Breast epithelium (tissue), 4 donors: ENCODE results near the gene C8A. TPM values are rescaled to one million over a fixed set of nuclear protein-coding genes. Genes with fewer than 3 reads are reported as not detected.
A peak's percentile ranks its signal among the peaks of the same experiment; 100 is the strongest.

ENCODE experiments used
- DNase-seq, 2 donors: peaks; one replicate each; pipeline ENCODE4 v3.0.0-alpha.2; 2019; ENCODE audit warnings: low spot score in 2 of 2
- H3K27ac ChIP-seq, 2 donors: fragments of 200-600 bp; sonication (generic) in 1 of 2; one replicate each; pipeline ENCODE4 v1.5.1; 2016 to 2019; ENCODE audit warnings: mild to moderate bottlenecking in 1 of 2
- H3K27me3 ChIP-seq, 2 donors: fragments of 200-600 bp; sonication (generic) in 1 of 2; one replicate each; pipeline versions ENCODE4 v1.5.1 to v1.6.0; 2017 to 2019; ENCODE audit warnings: control low read depth in 1 of 2, mild to moderate bottlenecking in 1 of 2
- H3K36me3 ChIP-seq: fragments of 200-600 bp; one replicate; pipeline ENCODE4 v1.5.1; 2019
- H3K4me1 ChIP-seq, 2 donors: fragments of 200-600 bp; sonication (generic); one replicate each; pipeline ENCODE4 v1.5.1; 2016 to 2019; ENCODE audit warnings: control low read depth in 1 of 2
- H3K4me3 ChIP-seq, 3 donors: fragments of 200-600 bp; sonication (generic); 1 replicate in 2 of 3; 2 replicates in 1 of 3; pipeline ENCODE4 v1.5.1; 2016 to 2019; ENCODE audit warnings: mild to moderate bottlenecking in 3 of 3, moderate library complexity in 2 of 3
- H3K9me3 ChIP-seq, 2 donors: fragments of 200-600 bp; sonication (generic) in 1 of 2; one replicate each; pipeline ENCODE4 v1.5.1; 2016 to 2019; ENCODE audit warnings: control low read depth in 1 of 2
- POLR2A ChIP-seq: fragments of 450-650 bp; IDR thresholded peaks from one replicate; pipeline ENCODE4 v1.6.1; 2016; ENCODE audit warnings: antibody characterized with exemption, mild to moderate bottlenecking, moderate library complexity
- POLR2AphosphoS5 ChIP-seq, 3 donors: sonication (generic); formaldehyde crosslinking; IDR thresholded peaks; one replicate each; pipeline ENCODE4 v1.6.1; 2017; ENCODE audit warnings: antibody characterized with exemption in 3 of 3
- intact Hi-C: fragments of 100-400 bp; cut with DNase I; formaldehyde crosslinking; loops from one replicate; pipeline ENCODE4 v1.15.1; 2023; ENCODE audit warnings: low total_unique reads
- total RNA-seq, 3 donors: library from RNA; depleted of rRNA; stranded (reverse); fragments of >200 nt; gene quantifications; one replicate each; pipeline ENCODE4 v1.1.0, GENCODE V29; 2016
- TF ChIP-seq, protein P1 (sequence below), 3 donors: fragments of 450-650 bp; IDR thresholded peaks; one replicate each; pipeline ENCODE4 v1.5.1; 2016 to 2017; ENCODE audit warnings: antibody characterized with exemption in 3 of 3, mild to moderate bottlenecking in 3 of 3, moderate library complexity in 3 of 3

Gene C8A
- total RNA-seq, 3 donors from 2014 or later, result not detected

DNA sequence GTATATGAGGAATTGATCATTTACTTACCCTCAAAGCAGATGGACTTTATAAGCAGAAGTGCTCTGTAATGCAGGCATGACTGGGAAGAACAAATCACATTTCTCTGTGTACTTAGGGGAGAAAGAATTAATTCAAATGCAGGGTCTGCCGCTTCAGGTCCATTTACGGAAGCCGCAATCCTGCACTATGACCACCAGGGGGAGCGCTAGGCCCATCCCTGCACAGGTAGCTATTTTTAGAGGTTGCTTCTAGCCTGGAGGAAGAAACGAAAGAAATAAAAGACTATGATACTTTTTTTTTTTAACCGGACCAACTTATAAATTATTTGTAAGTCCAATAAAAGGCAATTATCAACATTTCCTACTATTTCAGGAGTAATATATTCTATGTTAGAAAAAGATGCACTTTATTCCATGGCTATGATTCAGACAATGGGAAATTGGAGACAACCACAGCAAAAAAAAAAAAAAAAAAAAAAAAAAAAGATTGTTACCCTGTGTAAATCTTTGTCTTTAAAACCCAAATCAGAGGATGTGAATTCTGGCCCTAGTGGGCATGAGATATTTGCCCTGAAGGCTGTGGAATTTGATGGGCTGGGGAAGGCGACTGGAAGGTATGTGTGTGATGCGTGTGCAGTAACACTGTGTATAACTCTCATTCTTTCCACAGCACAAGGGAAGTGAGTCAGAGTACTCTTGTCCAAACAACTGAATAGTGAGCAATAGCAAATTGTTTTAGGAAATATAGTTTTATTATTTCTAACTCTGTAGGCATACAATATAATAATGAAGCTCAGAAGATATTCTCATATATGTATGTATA, 22.5 kb upstream of the C8A start:
- Histone ChIP-seq H3K4me3 (no peak overlapping the region), H3K9me3 (no peaks in the 10 kb centered on the region)

DNA sequence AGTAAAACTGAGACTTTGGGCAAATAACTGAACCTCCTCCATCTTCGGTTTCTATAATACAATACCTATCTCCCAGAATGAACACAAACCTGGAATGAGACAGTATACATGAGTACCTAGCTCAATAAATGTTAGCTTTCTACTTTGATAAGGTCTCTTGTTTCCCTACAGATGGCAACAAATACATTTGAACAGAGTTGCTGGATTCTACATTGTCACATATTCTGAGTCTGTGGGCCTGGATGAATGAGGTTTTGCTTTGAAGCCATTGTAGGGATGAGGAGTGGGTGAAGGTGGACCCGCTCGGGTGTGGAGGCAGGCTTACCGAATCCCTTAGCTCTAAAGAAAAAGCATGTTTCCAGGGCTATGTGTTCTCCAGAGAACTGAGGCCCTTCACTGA, 21.5 kb upstream of the C8A start:
- Histone ChIP-seq H3K36me3 (no peaks in the 10 kb centered on the region), H3K4me1 (no peaks in the 10 kb centered on the region), H3K9me3 (no peaks in the 10 kb centered on the region), H3K27me3 (peaks cover 0 to 7% of the 10 kb centered on the region in 2 donors), H3K27ac (no peak overlapping the region), H3K4me3 (no peak overlapping the region)
- TF ChIP-seq POLR2AphosphoS5 (IDR thresholded peaks at IDR 0.05) (no peak), POLR2A (no peak)
- TF ChIP-seq, protein P1, sequence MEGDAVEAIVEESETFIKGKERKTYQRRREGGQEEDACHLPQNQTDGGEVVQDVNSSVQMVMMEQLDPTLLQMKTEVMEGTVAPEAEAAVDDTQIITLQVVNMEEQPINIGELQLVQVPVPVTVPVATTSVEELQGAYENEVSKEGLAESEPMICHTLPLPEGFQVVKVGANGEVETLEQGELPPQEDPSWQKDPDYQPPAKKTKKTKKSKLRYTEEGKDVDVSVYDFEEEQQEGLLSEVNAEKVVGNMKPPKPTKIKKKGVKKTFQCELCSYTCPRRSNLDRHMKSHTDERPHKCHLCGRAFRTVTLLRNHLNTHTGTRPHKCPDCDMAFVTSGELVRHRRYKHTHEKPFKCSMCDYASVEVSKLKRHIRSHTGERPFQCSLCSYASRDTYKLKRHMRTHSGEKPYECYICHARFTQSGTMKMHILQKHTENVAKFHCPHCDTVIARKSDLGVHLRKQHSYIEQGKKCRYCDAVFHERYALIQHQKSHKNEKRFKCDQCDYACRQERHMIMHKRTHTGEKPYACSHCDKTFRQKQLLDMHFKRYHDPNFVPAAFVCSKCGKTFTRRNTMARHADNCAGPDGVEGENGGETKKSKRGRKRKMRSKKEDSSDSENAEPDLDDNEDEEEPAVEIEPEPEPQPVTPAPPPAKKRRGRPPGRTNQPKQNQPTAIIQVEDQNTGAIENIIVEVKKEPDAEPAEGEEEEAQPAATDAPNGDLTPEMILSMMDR (IDR thresholded peaks at IDR 0.05), result no peak
- no peak for DNase-seq
- intact Hi-C loops, result no loop called here

More for the DNA sequence above, 22.5 kb upstream of the C8A start:
- TF ChIP-seq POLR2A (no peak), POLR2AphosphoS5 (IDR thresholded peaks at IDR 0.05) (no peak)
- TF ChIP-seq, protein P1 (IDR thresholded peaks at IDR 0.05), result peak; percentile 86 to 94 (median 92)
- Histone ChIP-seq H3K36me3 (no peaks in the 10 kb centered on the region), H3K27ac (no peak overlapping the region), H3K4me1 (no peaks in the 10 kb centered on the region), H3K27me3 (peaks cover 0 to 7% of the 10 kb centered on the region in 2 donors)
- DNase-seq, result peak; percentile 22 to 65
- intact Hi-C loops, result no loop called here

DNA sequence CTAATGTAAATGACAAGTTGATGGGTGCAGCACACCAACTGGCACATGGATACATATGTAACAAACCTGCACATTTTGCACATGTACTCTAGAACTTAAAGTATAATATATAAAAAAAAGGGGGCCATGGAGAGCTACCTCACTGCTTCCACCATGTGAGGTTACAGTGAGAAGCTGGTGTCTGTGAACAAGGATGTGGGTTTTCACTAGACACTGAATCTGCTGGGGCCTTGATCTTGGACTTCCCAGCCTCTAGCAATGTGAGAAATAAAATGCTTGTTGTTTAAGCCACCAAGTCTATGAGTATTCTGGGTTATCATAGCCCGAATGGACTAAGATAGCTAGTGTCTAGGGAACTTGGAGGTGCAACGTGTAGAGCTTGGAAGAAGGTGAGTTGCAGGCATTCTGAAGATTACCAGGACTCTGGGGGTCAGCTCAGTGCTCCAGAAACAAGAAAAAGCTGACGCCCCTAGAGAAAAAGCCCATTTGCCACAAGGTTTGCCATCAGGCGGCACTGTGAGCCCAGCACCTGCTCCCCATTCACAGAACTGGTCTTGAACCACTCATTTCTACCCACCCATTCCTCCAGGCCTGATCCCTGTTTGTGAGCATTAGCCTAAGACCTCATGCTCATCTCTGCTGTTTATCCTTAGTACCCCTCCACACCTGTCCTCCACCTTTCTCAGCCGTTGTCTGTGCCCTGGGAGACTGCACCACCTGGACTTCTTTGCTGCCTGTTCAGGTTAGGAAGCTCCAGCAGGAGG, 20.3 kb upstream of the C8A start:
- Histone ChIP-seq H3K36me3 (no peaks in the 10 kb centered on the region), H3K9me3 (peaks cover 0 to under 1% of the 10 kb centered on the region in 2 donors), H3K4me3 (no peak overlapping the region), H3K4me1 (no peaks in the 10 kb centered on the region), H3K27me3 (peaks cover 0 to 7% of the 10 kb centered on the region in 2 donors), H3K27ac (no peak overlapping the region)
- TF ChIP-seq POLR2A (no peak), POLR2AphosphoS5 (IDR thresholded peaks at IDR 0.05) (no peak)
- TF ChIP-seq, protein P1 (IDR thresholded peaks at IDR 0.05), result no peak
- no peak for DNase-seq
- intact Hi-C loops, result no loop called here

DNA sequence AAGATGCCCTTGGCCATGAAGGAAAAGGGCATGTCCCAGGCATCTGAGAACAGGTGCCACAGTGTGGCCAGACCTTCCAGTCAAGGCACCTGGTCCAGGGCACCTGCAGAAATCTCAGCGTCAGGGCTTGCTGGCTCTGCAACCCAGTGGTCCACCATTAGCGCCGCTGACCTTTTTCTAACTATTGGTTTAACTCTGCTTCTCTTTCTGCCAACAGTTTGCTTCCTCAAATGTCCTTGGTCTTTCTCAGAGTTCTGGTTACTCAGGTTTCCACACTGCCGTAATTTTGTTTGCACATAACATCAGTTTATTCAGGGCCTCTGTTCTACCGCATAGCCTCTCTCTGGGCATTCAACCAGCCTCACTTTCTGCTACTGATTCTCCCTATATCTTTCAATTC, 18.9 kb upstream of the C8A start:
- Histone ChIP-seq H3K27ac (no peak overlapping the region), H3K27me3 (peaks cover 0 to 7% of the 10 kb centered on the region in 2 donors), H3K36me3 (no peaks in the 10 kb centered on the region), H3K4me1 (no peaks in the 10 kb centered on the region), H3K9me3 (peaks cover 0 to 5% of the 10 kb centered on the region in 2 donors), H3K4me3 (no peak overlapping the region)
- no peak for DNase-seq
- TF ChIP-seq POLR2A, result no peak
- TF ChIP-seq, protein P1 (IDR thresholded peaks at IDR 0.05), result no peak
- TF ChIP-seq POLR2AphosphoS5 (IDR thresholded peaks at IDR 0.05), result no peak
- intact Hi-C loops, result no loop called here

DNA sequence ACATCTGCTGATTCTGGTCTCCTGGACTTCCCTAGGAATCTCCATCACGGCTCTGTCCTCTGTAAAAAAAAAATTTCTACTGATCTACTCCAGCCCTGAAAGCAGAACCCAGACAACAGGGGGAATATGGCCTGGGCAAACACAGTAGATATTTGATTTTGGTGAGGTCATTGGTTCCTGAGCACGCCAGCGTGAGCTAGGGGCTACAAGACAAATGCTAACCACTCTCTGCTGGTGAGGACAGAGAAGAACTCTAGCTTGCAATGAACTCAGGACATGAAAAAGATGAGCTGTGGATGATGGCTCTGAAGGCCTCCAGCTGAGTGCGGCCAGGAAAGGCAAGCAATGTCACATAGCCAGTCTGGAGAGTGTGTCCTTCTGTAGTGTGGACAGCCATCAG, 18.2 kb upstream of the C8A start:
- Histone ChIP-seq H3K27ac (no peak overlapping the region), H3K9me3 (peaks cover 0 to 5% of the 10 kb centered on the region in 2 donors), H3K27me3 (peaks cover 0 to 2% of the 10 kb centered on the region in 2 donors), H3K36me3 (no peaks in the 10 kb centered on the region), H3K4me3 (no peak overlapping the region), H3K4me1 (no peaks in the 10 kb centered on the region)
- intact Hi-C loops, result no loop called here
- TF ChIP-seq, protein P1 (IDR thresholded peaks at IDR 0.05), result no peak
- no peak for TF ChIP-seq POLR2AphosphoS5 (IDR thresholded peaks at IDR 0.05)
- TF ChIP-seq POLR2A, result no peak
- no peak for DNase-seq
